Gastrocnemius medialis (tissue), 4 donors: ENCODE data around the gene CNPY2.
"Not testable (repeated sequence)": the region's sequence is repeated elsewhere in the genome, so short reads cannot be mapped to it uniquely, and the experiment has no call there.

ENCODE experiments used
- POLR2A ChIP-seq, 2 donors: fragments of 450-650 bp; IDR thresholded peaks; one replicate each; pipeline ENCODE4 v1.6.1; 2017; ENCODE audit warnings: antibody characterized with exemption in 2 of 2, mild to moderate bottlenecking in 2 of 2, moderate library complexity in 2 of 2
- TF ChIP-seq, protein P1 (sequence below), 5 experiments: fragments of 450-650 bp in 3 of 5; fragments of 200-600 bp in 2 of 5; sonication (generic) in 2 of 5; IDR thresholded peaks in 4 of 5; conservative IDR thresholded peaks in 1 of 5; 1 replicate in 4 of 5; 2 replicates in 1 of 5; pipeline ENCODE4 v1.5.1; 2016 to 2019; ENCODE audit warnings: antibody characterized with exemption in 5 of 5, mild to moderate bottlenecking in 3 of 5, moderate library complexity in 3 of 5

DNA sequence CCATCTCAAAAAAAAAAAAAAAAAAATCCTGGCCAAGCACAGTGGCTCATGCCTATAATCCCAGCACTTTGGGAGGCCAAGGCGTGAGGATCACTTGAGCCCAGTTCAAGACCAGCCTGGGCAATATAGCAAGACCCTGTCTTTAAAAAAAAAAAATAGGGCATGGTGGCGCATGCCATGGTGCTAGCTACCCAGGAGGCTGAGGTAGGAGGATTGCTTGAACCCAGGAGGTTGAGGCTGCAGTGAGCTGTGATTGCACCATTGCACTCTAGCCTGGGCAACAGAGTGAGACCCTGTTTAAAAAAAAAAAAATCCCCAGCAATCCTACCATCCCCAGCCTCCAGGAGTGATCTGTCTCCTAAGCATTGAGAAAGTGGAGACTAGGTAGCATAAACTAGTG lies 26.5 kb upstream of the CNPY2 start:
- TF ChIP-seq, protein P1, sequence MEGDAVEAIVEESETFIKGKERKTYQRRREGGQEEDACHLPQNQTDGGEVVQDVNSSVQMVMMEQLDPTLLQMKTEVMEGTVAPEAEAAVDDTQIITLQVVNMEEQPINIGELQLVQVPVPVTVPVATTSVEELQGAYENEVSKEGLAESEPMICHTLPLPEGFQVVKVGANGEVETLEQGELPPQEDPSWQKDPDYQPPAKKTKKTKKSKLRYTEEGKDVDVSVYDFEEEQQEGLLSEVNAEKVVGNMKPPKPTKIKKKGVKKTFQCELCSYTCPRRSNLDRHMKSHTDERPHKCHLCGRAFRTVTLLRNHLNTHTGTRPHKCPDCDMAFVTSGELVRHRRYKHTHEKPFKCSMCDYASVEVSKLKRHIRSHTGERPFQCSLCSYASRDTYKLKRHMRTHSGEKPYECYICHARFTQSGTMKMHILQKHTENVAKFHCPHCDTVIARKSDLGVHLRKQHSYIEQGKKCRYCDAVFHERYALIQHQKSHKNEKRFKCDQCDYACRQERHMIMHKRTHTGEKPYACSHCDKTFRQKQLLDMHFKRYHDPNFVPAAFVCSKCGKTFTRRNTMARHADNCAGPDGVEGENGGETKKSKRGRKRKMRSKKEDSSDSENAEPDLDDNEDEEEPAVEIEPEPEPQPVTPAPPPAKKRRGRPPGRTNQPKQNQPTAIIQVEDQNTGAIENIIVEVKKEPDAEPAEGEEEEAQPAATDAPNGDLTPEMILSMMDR (IDR thresholded peaks at IDR 0.05 in 4 of 5, conservative IDR thresholded peaks at IDR 0.05 in 1 of 5) = not testable (repeated sequence)
- not testable (repeated sequence) for TF ChIP-seq POLR2A (IDR thresholded peaks at IDR 0.05)
